ENCODE measurements around the gene EYA2. TPM values are rescaled to one million over a fixed set of nuclear protein-coding genes. Genes with fewer than 3 reads are reported as not detected.

EYA2 gene
- total RNA-seq, 4 donors from 2014 or later, result 9.9 to 20.1 (median 13.8) TPM

- H3K4me1 ChIP-seq, result peaks cover 0 to 10% of the 10 kb centered on the region in 2 donors
- intact Hi-C loops (cut with DNase I), result no loop called here
- no peak overlapping the region for H3K4me3 ChIP-seq (replicated peaks in 1 of 3)
- H3K36me3 ChIP-seq, result no peaks in the 10 kb centered on the region
- no peak for DNase-seq
- H3K9me3 ChIP-seq, result no peaks in the 10 kb centered on the region
- 96 to 98% methylated on average over 2 of the region's 2 CpGs for whole genome bisulfite sequencing, 2 donors
- H3K27me3 ChIP-seq, result no peaks in the 10 kb centered on the region
- H3K27ac ChIP-seq, result no peak overlapping the region
- TF ChIP-seq POLR2A (IDR thresholded peaks at IDR 0.05), result no peak
- TF ChIP-seq CTCF (IDR thresholded peaks at IDR 0.05), result no peak
These were observed 246.8 kb downstream of the EYA2 start for GRCh38 chr20:47141350-47141921.

- Histone ChIP-seq H3K36me3 (no peaks in the 10 kb centered on the region), H3K9me3 (no peaks in the 10 kb centered on the region), H3K4me3 (replicated peaks in 1 of 3) (no peak overlapping the region), H3K27me3 (no peaks in the 10 kb centered on the region), H3K27ac (no peak overlapping the region), H3K4me1 (peaks cover 0 to 10% of the 10 kb centered on the region in 2 donors)
- DNase-seq, result no peak
- TF ChIP-seq CTCF (IDR thresholded peaks at IDR 0.05), result no peak
- TF ChIP-seq POLR2A (IDR thresholded peaks at IDR 0.05), result no peak
- 85 to 88% methylated on average over 5 of the region's 5 CpGs for WGBS, 2 donors
- intact Hi-C loops (cut with DNase I), result no loop called here
These were observed 247.5 kb downstream of the EYA2 start for GRCh38 chr20:47141941-47142773.

- Histone ChIP-seq H3K9me3 (no peaks in the 10 kb centered on the region), H3K27ac (no peak overlapping the region), H3K4me1 (peaks cover 0 to 10% of the 10 kb centered on the region in 2 donors), H3K36me3 (no peaks in the 10 kb centered on the region), H3K27me3 (no peaks in the 10 kb centered on the region), H3K4me3 (replicated peaks in 1 of 3) (no peak overlapping the region)
- 85 to 88% methylated on average over 14 of the region's 14 CpGs for WGBS, 2 donors
- intact Hi-C loops (cut with DNase I), result no loop called here
- no peak for DNase-seq
- no peak for TF ChIP-seq CTCF (IDR thresholded peaks at IDR 0.05)
- no peak for TF ChIP-seq POLR2A (IDR thresholded peaks at IDR 0.05)
These were observed 248.1 kb downstream of the EYA2 start for GRCh38 chr20:47142774-47143170.

- TF ChIP-seq CTCF (IDR thresholded peaks at IDR 0.05) (no peak), POLR2A (IDR thresholded peaks at IDR 0.05) (no peak)
- Histone ChIP-seq H3K27me3 (no peaks in the 10 kb centered on the region), H3K4me3 (replicated peaks in 1 of 3) (no peak overlapping the region), H3K4me1 (peaks cover 0 to 10% of the 10 kb centered on the region in 2 donors), H3K27ac (no peak overlapping the region), H3K9me3 (no peaks in the 10 kb centered on the region), H3K36me3 (no peaks in the 10 kb centered on the region)
- intact Hi-C loops (cut with DNase I), result no loop called here
- no peak for DNase-seq
- 83 to 84% methylated on average over 4 of the region's 4 CpGs for WGBS, 2 donors
These were observed 249.0 kb downstream of the EYA2 start for GRCh38 chr20:47143657-47144056.

- TF ChIP-seq POLR2A (IDR thresholded peaks at IDR 0.05) (no peak), CTCF (IDR thresholded peaks at IDR 0.05) (no peak)
- Histone ChIP-seq H3K36me3 (no peaks in the 10 kb centered on the region), H3K27me3 (no peaks in the 10 kb centered on the region), H3K9me3 (no peaks in the 10 kb centered on the region), H3K4me1 (peaks cover 0 to 10% of the 10 kb centered on the region in 2 donors), H3K27ac (no peak overlapping the region), H3K4me3 (replicated peaks in 1 of 3) (no peak overlapping the region)
- WGBS, 2 donors, result 92 to 96% methylated on average over 4 of the region's 4 CpGs
- intact Hi-C loops (cut with DNase I), result no loop called here
- no peak for DNase-seq
These were observed 249.8 kb downstream of the EYA2 start for GRCh38 chr20:47144463-47144862.
